Osteoblast (primary cell): ENCODE results near the gene SEPTIN12. TPM values are rescaled to one million over a fixed set of nuclear protein-coding genes. Genes with fewer than 3 reads are reported as not detected.

Experiments
- DNase-seq: peaks from one replicate; pipeline ENCODE4 v3.0.0; 2011; ENCODE audit warnings: low spot score, mixed read lengths; ENCODE audit not compliant: insufficient read length; ENCODE audit errors: missing footprints
- H2AFZ ChIP-seq: 2 replicates; pipeline ENCODE4 v1.6.0; 2011; ENCODE audit warnings: mild to moderate bottlenecking, low read length
- H3K27ac ChIP-seq: 2 replicates; pipeline ENCODE4 v1.5.1; 2011; ENCODE audit warnings: mild to moderate bottlenecking, low read depth, low read length, moderate library complexity
- H3K27me3 ChIP-seq: 2 replicates; pipeline ENCODE4 v1.6.0; 2012; ENCODE audit warnings: mild to moderate bottlenecking, control low read depth, inconsistent platforms, low read length, moderate library complexity; ENCODE audit not compliant: insufficient read depth
- H3K36me3 ChIP-seq: 2 replicates; pipeline ENCODE4 v1.5.1; 2011; ENCODE audit warnings: mild to moderate bottlenecking, low read length, control low read depth, moderate library complexity; ENCODE audit not compliant: insufficient read depth
- H3K4me1 ChIP-seq: 2 replicates; pipeline ENCODE4 v1.5.1; 2011; ENCODE audit warnings: mild to moderate bottlenecking, low read length, control low read depth, moderate library complexity; ENCODE audit not compliant: insufficient read depth
- H3K4me2 ChIP-seq: 2 replicates; pipeline ENCODE4 v1.6.0; 2011; ENCODE audit warnings: mild to moderate bottlenecking, low read length; ENCODE audit not compliant: insufficient read depth
- H3K4me3 ChIP-seq: fragments of 200-600 bp; sonication (generic); 3 replicates; pipeline ENCODE4 v1.5.1; 2012; ENCODE audit warnings: mild to moderate bottlenecking, low read length, inconsistent platforms; ENCODE audit not compliant: insufficient read depth
- H3K79me2 ChIP-seq: 2 replicates; pipeline ENCODE4 v1.6.0; 2012; ENCODE audit warnings: mild to moderate bottlenecking, low read length, control low read depth, inconsistent platforms; ENCODE audit not compliant: insufficient read depth
- H3K9me3 ChIP-seq: 2 replicates; pipeline ENCODE4 v1.5.1; 2011; ENCODE audit warnings: low read depth, low read length, control low read depth
- H4K20me1 ChIP-seq: 2 replicates; pipeline ENCODE4 v1.6.0; 2012; ENCODE audit warnings: mild to moderate bottlenecking, low read length, control low read depth; ENCODE audit not compliant: insufficient read depth
- CTCF ChIP-seq: IDR thresholded peaks from 2 replicates; pipeline ENCODE4 v1.5.1; 2011; ENCODE audit warnings: mild to moderate bottlenecking, low read depth, low read length, moderate library complexity; ENCODE audit errors: extremely low read depth
- total RNA-seq: library from RNA; depleted of rRNA; stranded (reverse); fragments of >200 nt; gene quantifications from 2 replicates; pipeline ENCODE4 v1.2.3, GENCODE V29; 2012

SEPTIN12 gene
- total RNA-seq, 1 donor: not detected

GRCh38 chr16:4832698-4833343, 44.7 kb upstream of the SEPTIN12 start:
- Histone ChIP-seq H3K9me3 (no peaks in the 10 kb centered on the region), H2AFZ (no peak overlapping the region), H3K27ac (no peak overlapping the region), H3K4me1 (no peaks in the 10 kb centered on the region), H3K79me2 (peaks cover 33% of the 10 kb centered on the region), H3K27me3 (no peaks in the 10 kb centered on the region), H3K36me3 (peaks cover 83% of the 10 kb centered on the region), H3K4me2 (no peak overlapping the region), H4K20me1 (peaks cover 14% of the 10 kb centered on the region), H3K4me3 (no peak overlapping the region)
- DNase-seq: no peak
- TF ChIP-seq CTCF: no peak

GRCh38 chr16:4831616-4832015, 43.5 kb upstream of the SEPTIN12 start:
- H3K79me2 ChIP-seq: peaks cover 30% of the 10 kb centered on the region
- no peak overlapping the region for H3K27ac ChIP-seq
- no peak for TF ChIP-seq CTCF
- no peaks in the 10 kb centered on the region for H3K9me3 ChIP-seq
- no peaks in the 10 kb centered on the region for H3K27me3 ChIP-seq
- no peak for DNase-seq
- no peak overlapping the region for H3K4me2 ChIP-seq
- peaks cover 84% of the 10 kb centered on the region for H3K36me3 ChIP-seq
- H3K4me3 ChIP-seq: no peak overlapping the region
- no peaks in the 10 kb centered on the region for H3K4me1 ChIP-seq
- no peak overlapping the region for H2AFZ ChIP-seq
- peaks cover 18% of the 10 kb centered on the region for H4K20me1 ChIP-seq

DNA sequence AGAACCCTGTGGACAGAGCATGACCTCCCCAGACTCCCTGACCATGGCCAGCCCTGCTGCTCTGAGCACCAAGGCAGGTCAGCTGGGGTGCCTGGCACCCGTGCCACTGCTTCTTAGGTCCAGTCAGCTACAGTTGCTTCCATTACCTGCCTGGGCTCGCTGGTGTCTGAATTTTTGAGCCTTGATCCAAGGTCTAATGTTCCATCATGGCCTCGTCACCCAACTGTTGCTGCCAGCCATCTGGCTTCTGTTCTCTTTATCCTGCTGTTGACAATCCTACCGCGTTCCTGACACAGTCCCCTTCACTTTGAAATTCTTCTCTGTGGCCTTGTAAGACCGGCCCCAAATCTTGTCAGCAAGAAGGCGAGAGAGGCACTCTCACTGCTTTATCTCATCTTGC, 42.3 kb upstream of the SEPTIN12 start:
- no peak overlapping the region for H3K27ac ChIP-seq
- no peak overlapping the region for H3K4me3 ChIP-seq
- H3K9me3 ChIP-seq: no peaks in the 10 kb centered on the region
- H3K79me2 ChIP-seq: peaks cover 20% of the 10 kb centered on the region
- H3K36me3 ChIP-seq: peaks cover 85% of the 10 kb centered on the region
- no peak overlapping the region for H2AFZ ChIP-seq
- DNase-seq: no peak
- H3K27me3 ChIP-seq: no peaks in the 10 kb centered on the region
- H3K4me1 ChIP-seq: no peaks in the 10 kb centered on the region
- H3K4me2 ChIP-seq: no peak overlapping the region
- TF ChIP-seq CTCF: no peak
- H4K20me1 ChIP-seq: peaks cover 19% of the 10 kb centered on the region

DNA sequence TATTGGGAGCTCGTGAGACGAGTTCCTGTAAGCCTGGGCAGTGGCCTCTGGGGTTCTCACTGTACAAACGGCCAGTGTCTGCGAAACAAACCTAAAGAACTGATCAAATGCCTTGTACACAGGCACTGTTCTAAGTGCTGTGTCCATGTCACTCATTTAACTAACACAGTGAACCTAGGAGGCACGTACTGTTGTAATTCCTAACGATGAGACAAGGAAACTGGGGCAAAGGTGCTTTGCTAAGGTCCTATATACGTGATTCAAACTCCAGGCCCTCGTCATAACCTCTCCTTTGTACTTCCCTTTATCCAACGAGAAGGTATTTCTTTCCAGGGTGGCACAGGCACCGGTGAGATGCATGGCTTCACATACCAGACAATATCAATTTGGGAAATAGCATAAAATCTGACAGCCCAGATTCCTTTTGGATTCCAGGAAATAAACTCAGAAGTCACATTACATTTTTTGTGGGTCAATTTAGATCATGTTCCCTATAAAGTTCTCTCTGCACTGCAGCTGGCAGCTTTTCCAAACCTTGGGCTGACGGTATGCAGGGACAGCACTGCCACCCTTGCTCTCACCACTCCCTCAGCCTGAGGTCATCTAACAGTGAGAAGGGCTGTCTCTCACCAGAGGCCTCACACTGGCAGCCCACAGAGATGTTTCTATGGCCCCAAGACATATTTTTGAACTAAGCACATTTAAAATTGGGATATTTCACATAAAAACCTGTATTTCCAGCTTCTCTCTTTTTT, 40.6 kb upstream of the SEPTIN12 start:
- Histone ChIP-seq H2AFZ (no peak overlapping the region), H3K4me3 (no peak overlapping the region), H3K4me2 (no peak overlapping the region), H3K4me1 (no peaks in the 10 kb centered on the region), H3K79me2 (peaks cover 7% of the 10 kb centered on the region), H3K27ac (no peak overlapping the region), H4K20me1 (peaks cover 20% of the 10 kb centered on the region), H3K36me3 (peaks cover 84% of the 10 kb centered on the region), H3K9me3 (no peaks in the 10 kb centered on the region), H3K27me3 (no peaks in the 10 kb centered on the region)
- TF ChIP-seq CTCF: no peak
- peak; percentile 83 for DNase-seq
